ENCODE data around the gene SMARCD1. TPM values are rescaled to one million over a fixed set of nuclear protein-coding genes. Genes with fewer than 3 reads are reported as not detected.

SMARCD1 gene
- total and polyA plus RNA-seq, 9 of the 15 experiments (the other 6 are each of a cell fraction or from before 2014, with no cell fraction given) = 0.86 to 91.7 (median 48.0) TPM

GRCh38 chr12:50043854-50044253 is 41.3 kb upstream of the SMARCD1 start:
- no peak overlapping the region for H3K4me2 ChIP-seq (ENCODE audit: insufficient read depth, low read length)
- no peaks in the 10 kb centered on the region for H3K27me3 ChIP-seq (ENCODE audit: control insufficient read depth in 2 of 2, insufficient read depth in 2 of 2, low read length in 2 of 2)
- no peaks in the 10 kb centered on the region for H3K36me3 ChIP-seq (ENCODE audit: control insufficient read depth, insufficient read depth, low read length)
- no peak overlapping the region for H3K9ac ChIP-seq (ENCODE audit: insufficient read depth in 1 of 2, low read depth in 2 of 2, low read length in 2 of 2)
- WGBS (ENCODE audit: insufficient coverage, low coverage, missing lambda C conversion rate) = 49% methylated on average over 6 of the region's 6 CpGs
- no peaks in the 10 kb centered on the region for H3K9me1 ChIP-seq (ENCODE audit: control insufficient read depth, insufficient read depth, low read length)
- no peak for DNase-seq (ENCODE audit: extremely low read depth in 1 of 4, low spot score in 3 of 4)
- 0 out of 2 replicates have a peak, but pooled peaks cover 7% of the 10 kb centered on the region for H4K20me1 ChIP-seq (replicated peaks; ENCODE audit: control insufficient read depth, insufficient read depth, low read length)
- H3K79me2 ChIP-seq (ENCODE audit: control insufficient read depth, insufficient read depth, low read length) = no peaks in the 10 kb centered on the region
- no TSS peak for BruUV-seq (replicated peaks)
- no peak overlapping the region for H3K4me3 ChIP-seq
- H3K27ac ChIP-seq (ENCODE audit: extremely low read depth, low read depth, low read length) = no peak overlapping the region
- intact Hi-C loops (cut with micrococcal nuclease) = no loop called here
- peaks cover 35 to 38% of the 10 kb centered on the region in 2 experiments for H3K4me1 ChIP-seq (replicated peaks in 1 of 2; ENCODE audit: control insufficient read depth in 2 of 2, insufficient read depth in 2 of 2, low read length in 2 of 2)
- ChIA-PET POLR2A (no interaction called here), CTCF (ENCODE audit: low intra/inter-chr PET ratio) (no interaction called here)
- H2AFZ ChIP-seq (ENCODE audit: low read depth, low read length) = no peak overlapping the region
- in situ Hi-C loops (cut with MboI) = no loop called here
- H3K9me3 ChIP-seq (replicated peaks; ENCODE audit: control insufficient read depth, insufficient read depth, low read depth, low read length) = no peaks in the 10 kb centered on the region
- ATAC-seq = no peak
- no peak for FAIRE-seq
- TF ChIP-seq ZBTB49 (CRISPR knock-in tag; IDR thresholded peaks at IDR 0.05; ENCODE audit: borderline replicate concordance) (no peak), TSHZ1 (CRISPR knock-in tag; IDR thresholded peaks at IDR 0.05) (no peak), SIX5 (IDR thresholded peaks at IDR 0.05; ENCODE audit: borderline replicate concordance in 1 of 2, insufficient read depth in 1 of 2, low read depth in 1 of 2, low read length in 2 of 2) (no peak), ZNF592 (IDR thresholded peaks at IDR 0.05) (no peak), ZNF589 (CRISPR knock-in tag; IDR thresholded peaks at IDR 0.05; ENCODE audit: low read depth) (no peak), FOS (IDR thresholded peaks at IDR 0.05; ENCODE audit: extremely low read depth, insufficient read length) (no peak), ZBTB9 (CRISPR knock-in tag; IDR thresholded peaks at IDR 0.05) (no peak)

Measured in K562 (cell line).